SK-N-SH treated with all-trans-retinoic acid at 6 μM for 48 hours (cell line): ENCODE data around the gene ZBTB33.

ENCODE experiments used
- ATAC-seq: fragments of 200-7000 bp; cut with Tn5 transposase; 3 replicates; pipeline ENCODE4 v1.9.1; 2020; ENCODE audit warnings: mild to moderate bottlenecking, moderate library complexity
- BACH2 ChIP-seq: fragments of 250-450 bp; sonication (Bioruptor Pico); IDR thresholded peaks from 2 replicates; pipeline ENCODE4 v1.9.0; 2021; ENCODE audit warnings: mild to moderate bottlenecking, borderline replicate concordance
- CSDC2 ChIP-seq: fragments of 250-450 bp; sonication (Bioruptor Pico); IDR thresholded peaks from 2 replicates; pipeline ENCODE4 v1.5.0; 2020; ENCODE audit warnings: mild to moderate bottlenecking, moderate library complexity
- ESRRG ChIP-seq: fragments of 250-450 bp; sonication (Bioruptor Pico); IDR thresholded peaks from 2 replicates; pipeline ENCODE4 v1.6.1; 2021; ENCODE audit warnings: mild to moderate bottlenecking
- ISL1 ChIP-seq: fragments of 250-450 bp; sonication (Bioruptor Pico); IDR thresholded peaks from 2 replicates; pipeline ENCODE4 v2.1.2; 2022; ENCODE audit warnings: mild to moderate bottlenecking, moderate library complexity
- OSR1 ChIP-seq: fragments of 250-450 bp; sonication (Bioruptor Pico); IDR thresholded peaks from 2 replicates; pipeline ENCODE4 v1.8.0; 2022; ENCODE audit warnings: moderate library complexity, mild to moderate bottlenecking, inconsistent platforms
- PATZ1 ChIP-seq: fragments of 250-450 bp; sonication (Bioruptor Pico); IDR thresholded peaks from 2 replicates; pipeline ENCODE4 v1.8.0; 2020; ENCODE audit warnings: mild to moderate bottlenecking, moderate library complexity, borderline replicate concordance
- PPARA ChIP-seq: fragments of 250-450 bp; sonication (Bioruptor Pico); IDR thresholded peaks from 2 replicates; pipeline ENCODE4 v1.5.0; 2020; ENCODE audit warnings: mild to moderate bottlenecking, borderline replicate concordance
- RARB ChIP-seq: fragments of 250-450 bp; sonication (Bioruptor Pico); IDR thresholded peaks from 2 replicates; pipeline ENCODE4 v1.8.0; 2021; ENCODE audit warnings: mild to moderate bottlenecking, moderate library complexity
- SNAI2 ChIP-seq: fragments of 250-450 bp; sonication (Bioruptor Pico); IDR thresholded peaks from 2 replicates; pipeline ENCODE4 v1.5.0; 2020; ENCODE audit warnings: mild to moderate bottlenecking, moderate library complexity
- TCF4 ChIP-seq: fragments of 250-450 bp; sonication (Bioruptor Pico); IDR thresholded peaks from 2 replicates; pipeline ENCODE4 v1.8.0; 2021; ENCODE audit warnings: mild to moderate bottlenecking, moderate library complexity, borderline replicate concordance
- TSHZ2 ChIP-seq: fragments of 250-450 bp; sonication (Bioruptor Pico); IDR thresholded peaks from 2 replicates; pipeline ENCODE4 v1.5.0; 2020; ENCODE audit warnings: mild to moderate bottlenecking, moderate library complexity
- ZFP3 ChIP-seq: fragments of 250-450 bp; sonication (Bioruptor Pico); IDR thresholded peaks from 2 replicates; pipeline ENCODE4 v1.5.0; 2020; ENCODE audit warnings: mild to moderate bottlenecking, moderate library complexity
- ZNF70 ChIP-seq: fragments of 450-650 bp; formaldehyde crosslinking; IDR thresholded peaks from 2 replicates; pipeline ENCODE4 v1.5.0; 2020; ENCODE audit warnings: mild to moderate bottlenecking, moderate library complexity
- ZNF8 ChIP-seq: fragments of 450-650 bp; formaldehyde crosslinking; IDR thresholded peaks from 2 replicates; pipeline ENCODE4 v1.5.0; 2020; ENCODE audit warnings: mild to moderate bottlenecking, moderate library complexity
- TF ChIP-seq, protein P1 (sequence below): fragments of 250-450 bp; sonication (Bioruptor Pico); IDR thresholded peaks from 2 replicates; pipeline ENCODE4 v1.8.0; 2021; ENCODE audit warnings: low read depth, mild to moderate bottlenecking, moderate library complexity, borderline replicate concordance
- TF ChIP-seq, protein P2 (sequence below): fragments of 250-450 bp; sonication (Bioruptor Pico); IDR thresholded peaks from 2 replicates; pipeline ENCODE4 v1.5.1; 2020; ENCODE audit warnings: low read depth, mild to moderate bottlenecking, moderate library complexity
- TF ChIP-seq, protein P3 (sequence below): fragments of 250-450 bp; sonication (Bioruptor Pico); IDR thresholded peaks from 2 replicates; pipeline ENCODE4 v1.5.1; 2021; ENCODE audit warnings: mild to moderate bottlenecking, moderate library complexity

Gene ZBTB33

GRCh38 chrX:120305531-120306141, 55.0 kb downstream of the ZBTB33 start (continued):
- TF ChIP-seq, protein P1, sequence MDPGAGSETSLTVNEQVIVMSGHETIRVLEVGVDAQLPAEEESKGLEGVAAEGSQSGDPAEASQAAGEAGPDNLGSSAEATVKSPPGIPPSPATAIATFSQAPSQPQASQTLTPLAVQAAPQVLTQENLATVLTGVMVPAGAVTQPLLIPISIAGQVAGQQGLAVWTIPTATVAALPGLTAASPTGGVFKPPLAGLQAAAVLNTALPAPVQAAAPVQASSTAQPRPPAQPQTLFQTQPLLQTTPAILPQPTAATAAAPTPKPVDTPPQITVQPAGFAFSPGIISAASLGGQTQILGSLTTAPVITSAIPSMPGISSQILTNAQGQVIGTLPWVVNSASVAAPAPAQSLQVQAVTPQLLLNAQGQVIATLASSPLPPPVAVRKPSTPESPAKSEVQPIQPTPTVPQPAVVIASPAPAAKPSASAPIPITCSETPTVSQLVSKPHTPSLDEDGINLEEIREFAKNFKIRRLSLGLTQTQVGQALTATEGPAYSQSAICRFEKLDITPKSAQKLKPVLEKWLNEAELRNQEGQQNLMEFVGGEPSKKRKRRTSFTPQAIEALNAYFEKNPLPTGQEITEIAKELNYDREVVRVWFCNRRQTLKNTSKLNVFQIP (CRISPR knock-in tag) = no peak
- TF ChIP-seq TCF4 (CRISPR knock-in tag) = no peak
- TF ChIP-seq, all 23 proteins: peak for 0

DNA sequence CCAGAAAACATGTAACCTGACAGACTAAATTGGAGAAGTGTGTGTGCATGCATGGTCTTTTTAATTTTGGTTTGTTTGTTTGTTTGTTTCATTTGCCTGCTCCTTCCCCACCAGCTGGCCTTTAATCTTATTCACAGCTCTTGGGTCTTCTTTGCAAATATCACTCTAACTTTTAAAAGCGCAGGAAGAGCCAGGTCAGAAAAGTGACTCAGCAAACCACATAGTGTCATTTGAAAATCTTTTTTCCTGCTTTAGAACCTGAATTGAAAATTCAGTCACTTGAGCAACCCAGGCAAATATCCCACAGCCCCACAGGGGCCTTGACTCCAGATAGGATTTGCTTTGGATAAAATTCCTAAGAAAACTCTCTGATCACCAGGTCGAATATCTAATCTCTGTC, 56.0 kb downstream of the ZBTB33 start:
- no peak for ATAC-seq
- TF ChIP-seq ZNF8 (CRISPR knock-in tag) (no peak), ZFP3 (no peak), PPARA (CRISPR knock-in tag) (no peak), TSHZ2 (CRISPR knock-in tag) (no peak), CSDC2 (CRISPR knock-in tag) (no peak), SNAI2 (CRISPR knock-in tag) (no peak), ESRRG (CRISPR knock-in tag) (no peak), OSR1 (no peak), ZNF70 (CRISPR knock-in tag) (no peak), TCF4 (CRISPR knock-in tag) (no peak), BACH2 (CRISPR knock-in tag) (no peak), PATZ1 (CRISPR knock-in tag) (no peak), RARB (CRISPR knock-in tag) (no peak), ISL1 (CRISPR knock-in tag) (no peak)
- TF ChIP-seq, protein P2, sequence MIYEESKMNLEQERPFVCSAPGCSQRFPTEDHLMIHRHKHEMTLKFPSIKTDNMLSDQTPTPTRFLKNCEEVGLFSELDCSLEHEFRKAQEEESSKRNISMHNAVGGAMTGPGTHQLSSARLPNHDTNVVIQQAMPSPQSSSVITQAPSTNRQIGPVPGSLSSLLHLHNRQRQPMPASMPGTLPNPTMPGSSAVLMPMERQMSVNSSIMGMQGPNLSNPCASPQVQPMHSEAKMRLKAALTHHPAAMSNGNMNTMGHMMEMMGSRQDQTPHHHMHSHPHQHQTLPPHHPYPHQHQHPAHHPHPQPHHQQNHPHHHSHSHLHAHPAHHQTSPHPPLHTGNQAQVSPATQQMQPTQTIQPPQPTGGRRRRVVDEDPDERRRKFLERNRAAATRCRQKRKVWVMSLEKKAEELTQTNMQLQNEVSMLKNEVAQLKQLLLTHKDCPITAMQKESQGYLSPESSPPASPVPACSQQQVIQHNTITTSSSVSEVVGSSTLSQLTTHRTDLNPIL (CRISPR knock-in tag) = no peak
- TF ChIP-seq, protein P1 (CRISPR knock-in tag) = no peak
- TF ChIP-seq, protein P3, sequence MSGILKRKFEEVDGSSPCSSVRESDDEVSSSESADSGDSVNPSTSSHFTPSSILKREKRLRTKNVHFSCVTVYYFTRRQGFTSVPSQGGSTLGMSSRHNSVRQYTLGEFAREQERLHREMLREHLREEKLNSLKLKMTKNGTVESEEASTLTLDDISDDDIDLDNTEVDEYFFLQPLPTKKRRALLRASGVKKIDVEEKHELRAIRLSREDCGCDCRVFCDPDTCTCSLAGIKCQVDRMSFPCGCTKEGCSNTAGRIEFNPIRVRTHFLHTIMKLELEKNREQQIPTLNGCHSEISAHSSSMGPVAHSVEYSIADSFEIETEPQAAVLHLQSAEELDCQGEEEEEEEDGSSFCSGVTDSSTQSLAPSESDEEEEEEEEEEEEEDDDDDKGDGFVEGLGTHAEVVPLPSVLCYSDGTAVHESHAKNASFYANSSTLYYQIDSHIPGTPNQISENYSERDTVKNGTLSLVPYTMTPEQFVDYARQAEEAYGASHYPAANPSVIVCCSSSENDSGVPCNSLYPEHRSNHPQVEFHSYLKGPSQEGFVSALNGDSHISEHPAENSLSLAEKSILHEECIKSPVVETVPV = no peak
